Choroid plexus epithelial cell (primary cell): ENCODE data around the gene ZNRF3.

Experiments
- DNase-seq: peaks from one replicate; pipeline ENCODE4 v3.0.0-alpha.2; 2010; ENCODE audit warnings: low read depth
- H3K4me3 ChIP-seq: 2 replicates; pipeline ENCODE4 v1.5.1; 2011; ENCODE audit warnings: low read depth, mild to moderate bottlenecking, control low read depth, low read length, moderate library complexity
- TF ChIP-seq, protein P1 (sequence below): conservative IDR thresholded peaks from 2 replicates; pipeline ENCODE4 v1.5.1; 2011; ENCODE audit warnings: low read depth, mild to moderate bottlenecking, control low read depth, inconsistent platforms, low read length, moderate library complexity

ZNRF3 gene

DNA sequence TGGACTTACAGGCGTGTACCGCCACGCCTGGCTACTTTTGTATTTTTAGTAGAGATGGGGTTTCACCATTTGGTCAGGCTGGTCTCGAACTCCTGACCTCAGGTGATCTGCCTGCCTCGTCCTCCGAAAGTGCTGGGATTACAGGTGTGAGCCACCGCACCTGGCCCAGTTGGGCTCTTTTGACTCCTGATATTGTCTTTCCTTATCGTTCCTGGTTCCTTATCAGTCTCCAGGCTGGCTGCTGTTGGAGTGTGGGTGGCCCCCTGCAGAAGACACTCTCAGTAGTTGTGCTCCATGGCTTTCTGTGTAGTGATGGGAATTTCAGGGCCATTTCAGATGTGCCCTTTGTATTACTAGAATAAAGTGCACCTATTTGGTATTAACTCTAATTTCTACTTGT is 123.0 kb downstream of the ZNRF3 start:
- no peak for DNase-seq
- no peak overlapping the region for H3K4me3 ChIP-seq
- TF ChIP-seq, protein P1, sequence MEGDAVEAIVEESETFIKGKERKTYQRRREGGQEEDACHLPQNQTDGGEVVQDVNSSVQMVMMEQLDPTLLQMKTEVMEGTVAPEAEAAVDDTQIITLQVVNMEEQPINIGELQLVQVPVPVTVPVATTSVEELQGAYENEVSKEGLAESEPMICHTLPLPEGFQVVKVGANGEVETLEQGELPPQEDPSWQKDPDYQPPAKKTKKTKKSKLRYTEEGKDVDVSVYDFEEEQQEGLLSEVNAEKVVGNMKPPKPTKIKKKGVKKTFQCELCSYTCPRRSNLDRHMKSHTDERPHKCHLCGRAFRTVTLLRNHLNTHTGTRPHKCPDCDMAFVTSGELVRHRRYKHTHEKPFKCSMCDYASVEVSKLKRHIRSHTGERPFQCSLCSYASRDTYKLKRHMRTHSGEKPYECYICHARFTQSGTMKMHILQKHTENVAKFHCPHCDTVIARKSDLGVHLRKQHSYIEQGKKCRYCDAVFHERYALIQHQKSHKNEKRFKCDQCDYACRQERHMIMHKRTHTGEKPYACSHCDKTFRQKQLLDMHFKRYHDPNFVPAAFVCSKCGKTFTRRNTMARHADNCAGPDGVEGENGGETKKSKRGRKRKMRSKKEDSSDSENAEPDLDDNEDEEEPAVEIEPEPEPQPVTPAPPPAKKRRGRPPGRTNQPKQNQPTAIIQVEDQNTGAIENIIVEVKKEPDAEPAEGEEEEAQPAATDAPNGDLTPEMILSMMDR: no peak

DNA sequence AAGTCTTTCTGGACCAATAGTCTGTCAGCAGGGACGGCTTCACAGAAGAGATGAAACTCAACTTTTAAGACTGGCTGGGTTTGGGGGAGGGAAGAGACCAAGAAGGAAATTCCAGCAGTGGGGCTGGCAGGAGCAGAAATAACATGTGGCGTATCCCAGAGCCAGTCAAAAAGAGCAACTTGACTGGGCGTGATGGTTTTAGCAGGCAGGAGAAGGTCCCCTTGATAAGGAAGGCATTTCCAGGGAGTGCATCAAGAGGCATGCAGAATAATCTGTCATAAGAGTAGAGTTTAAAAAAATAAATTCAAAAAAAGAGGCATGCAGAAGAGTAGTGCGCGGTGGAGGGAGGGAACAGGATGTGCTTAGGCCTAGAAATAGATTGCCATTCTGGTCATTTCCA is 125.8 kb downstream of the ZNRF3 start:
- DNase-seq: no peak
- TF ChIP-seq, protein P1: no peak
- no peak overlapping the region for H3K4me3 ChIP-seq

DNA sequence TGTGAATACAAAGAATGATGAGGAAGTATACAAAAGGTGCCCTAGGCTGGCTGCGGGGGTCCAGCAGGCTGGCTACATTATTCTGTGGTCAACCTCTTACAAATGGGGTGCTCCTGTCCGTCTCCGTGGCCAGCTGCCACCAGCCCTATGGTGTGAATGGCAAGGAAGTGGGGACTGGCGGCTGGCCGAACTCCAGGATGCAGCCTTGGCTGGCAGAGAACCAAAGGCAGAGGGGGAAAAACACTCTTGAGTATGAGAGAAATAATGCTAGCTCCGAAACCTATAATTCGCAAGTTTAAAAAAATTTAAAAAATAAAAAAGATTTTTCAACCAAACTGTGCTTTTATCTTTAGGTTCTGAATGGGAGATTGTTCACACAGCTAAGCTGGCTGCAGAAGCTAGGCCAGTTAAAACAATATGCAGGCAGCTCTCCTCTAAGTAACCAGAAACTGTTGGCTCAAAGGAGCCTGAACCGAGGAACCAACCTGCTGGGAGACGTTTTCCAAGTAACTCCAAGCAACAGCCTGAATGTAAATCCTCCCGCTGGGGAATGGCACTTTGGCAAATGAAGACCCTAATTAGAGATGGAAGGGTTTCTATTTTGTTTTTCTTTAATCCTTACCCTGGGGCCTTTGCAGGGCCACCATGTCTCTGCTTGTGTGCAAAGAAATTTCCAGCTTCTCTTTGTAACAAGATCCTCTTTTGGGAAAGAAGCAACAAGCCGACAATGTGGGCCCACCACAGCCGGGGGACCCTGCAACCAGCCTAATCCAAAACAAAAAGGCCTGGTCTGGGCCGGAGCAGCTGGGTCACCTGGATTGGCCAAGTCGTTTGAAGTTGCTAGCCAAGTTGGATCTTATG is 128.1 kb downstream of the ZNRF3 start:
- TF ChIP-seq, protein P1: no peak

DNA sequence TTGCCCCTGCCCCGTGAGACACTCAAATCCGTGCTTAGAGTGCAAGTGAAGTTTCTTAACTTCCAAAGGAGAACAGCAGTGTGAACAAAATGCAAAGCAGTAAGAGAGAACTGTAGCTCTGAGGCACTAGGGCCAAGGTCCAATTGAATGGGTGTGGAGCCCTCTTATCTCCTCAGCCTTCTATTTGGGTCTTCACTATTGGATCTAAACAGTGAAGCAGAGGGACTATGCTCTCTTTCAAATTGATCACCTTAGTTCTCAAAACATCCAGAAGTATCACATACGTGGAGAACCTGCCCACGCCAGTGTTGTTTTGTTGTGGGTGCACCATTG is 128.7 kb downstream of the ZNRF3 start:
- DNase-seq: no peak
- H3K4me3 ChIP-seq: no peak overlapping the region
- TF ChIP-seq, protein P1: no peak

More for the DNA sequence above, 128.1 kb downstream of the ZNRF3 start:
- DNase-seq: no peak
- H3K4me3 ChIP-seq: no peak overlapping the region

DNA sequence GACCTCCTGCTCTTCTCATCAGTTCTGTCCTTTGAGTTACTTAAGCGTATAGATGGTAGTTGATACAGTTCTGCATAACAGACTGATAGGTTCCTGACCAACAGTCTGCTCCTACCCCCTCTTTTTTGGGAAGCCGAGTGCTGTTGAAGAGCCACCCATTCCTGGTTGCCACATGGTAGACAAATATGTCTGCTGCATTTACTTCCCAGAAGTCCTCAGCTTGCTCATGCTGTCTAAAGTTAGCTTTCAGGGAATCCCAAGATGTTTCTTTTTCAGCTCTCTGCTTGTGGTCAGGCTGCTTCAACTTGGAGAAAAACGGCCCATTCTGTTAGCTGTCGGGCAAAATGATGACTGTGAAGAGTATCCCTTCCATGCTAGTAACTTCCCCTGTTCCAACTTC is 129.6 kb downstream of the ZNRF3 start:
- TF ChIP-seq, protein P1: no peak
- no peak for DNase-seq
- no peak overlapping the region for H3K4me3 ChIP-seq

DNA sequence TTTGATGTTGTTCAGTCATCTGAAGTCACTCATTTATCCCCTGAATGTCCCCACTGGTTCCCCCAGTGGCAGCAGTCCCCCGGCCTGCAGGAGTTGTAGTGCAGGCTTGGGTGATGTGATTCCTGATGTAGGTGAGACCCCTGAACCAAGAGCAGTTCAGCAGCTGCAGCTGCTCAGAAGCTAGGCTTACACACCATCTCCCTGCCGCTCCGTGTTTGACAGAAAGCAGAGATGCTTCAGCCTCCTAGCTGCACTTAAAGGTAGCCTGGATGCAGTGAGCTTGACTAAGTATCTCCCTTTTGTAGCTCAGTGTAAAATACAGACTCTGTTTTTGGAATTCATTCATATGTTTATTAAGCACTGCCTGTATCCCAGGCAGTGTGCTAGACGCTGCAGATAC is 130.9 kb downstream of the ZNRF3 start:
- H3K4me3 ChIP-seq: no peak overlapping the region
- TF ChIP-seq, protein P1: no peak
- DNase-seq: no peak

DNA sequence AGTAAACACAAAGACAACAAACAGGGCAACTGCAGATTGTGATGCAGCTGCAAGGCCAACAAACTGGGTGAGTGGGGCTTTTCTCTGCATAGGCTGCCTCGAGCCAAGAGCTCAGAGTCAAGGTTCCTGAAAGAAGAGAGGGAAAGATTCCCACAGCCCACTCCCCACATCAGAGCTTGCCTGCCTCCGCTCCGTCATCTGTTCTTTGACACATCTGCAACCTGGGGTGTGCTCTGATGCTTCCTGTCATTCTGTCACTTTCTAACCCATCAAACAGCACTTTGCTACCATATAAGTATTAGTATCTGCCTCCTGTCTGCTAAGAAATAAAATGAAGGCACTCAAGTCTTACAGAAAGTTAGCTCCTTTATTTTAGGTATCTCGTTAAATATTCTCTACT is 131.4 kb downstream of the ZNRF3 start:
- no peak overlapping the region for H3K4me3 ChIP-seq
- no peak for DNase-seq
- TF ChIP-seq, protein P1: no peak
